GM15510 (cell line): Measurements from ENCODE around the gene PREB.

ENCODE experiments used
- POLR2A ChIP-seq: IDR thresholded peaks from 3 replicates; pipeline ENCODE4 v1.6.1; 2011; ENCODE audit warnings: borderline replicate concordance; ENCODE audit not compliant: insufficient read length; ENCODE audit errors: extremely low read depth

The PREB gene

DNA sequence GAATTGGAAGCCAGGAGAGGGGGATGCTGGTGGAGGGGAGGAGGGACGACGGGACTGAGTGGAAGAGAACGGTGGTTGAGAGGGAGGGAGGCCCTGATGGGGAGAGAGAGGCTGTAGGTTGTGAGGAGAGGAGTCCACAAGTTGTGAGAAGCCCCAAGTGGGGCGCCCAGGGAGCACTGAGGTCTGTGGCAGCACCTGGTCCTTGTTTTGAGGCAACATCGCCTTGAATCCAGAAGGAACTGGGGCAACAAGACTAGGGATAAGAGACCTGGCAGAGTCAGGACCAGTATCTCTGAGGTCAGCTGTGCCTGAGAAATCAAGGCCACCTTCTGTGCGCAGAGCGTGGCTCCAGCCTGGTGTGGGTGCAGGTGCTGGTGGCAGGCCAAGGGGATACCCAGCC, 3.7 kb upstream of the PREB start:
- no peak for TF ChIP-seq POLR2A

DNA sequence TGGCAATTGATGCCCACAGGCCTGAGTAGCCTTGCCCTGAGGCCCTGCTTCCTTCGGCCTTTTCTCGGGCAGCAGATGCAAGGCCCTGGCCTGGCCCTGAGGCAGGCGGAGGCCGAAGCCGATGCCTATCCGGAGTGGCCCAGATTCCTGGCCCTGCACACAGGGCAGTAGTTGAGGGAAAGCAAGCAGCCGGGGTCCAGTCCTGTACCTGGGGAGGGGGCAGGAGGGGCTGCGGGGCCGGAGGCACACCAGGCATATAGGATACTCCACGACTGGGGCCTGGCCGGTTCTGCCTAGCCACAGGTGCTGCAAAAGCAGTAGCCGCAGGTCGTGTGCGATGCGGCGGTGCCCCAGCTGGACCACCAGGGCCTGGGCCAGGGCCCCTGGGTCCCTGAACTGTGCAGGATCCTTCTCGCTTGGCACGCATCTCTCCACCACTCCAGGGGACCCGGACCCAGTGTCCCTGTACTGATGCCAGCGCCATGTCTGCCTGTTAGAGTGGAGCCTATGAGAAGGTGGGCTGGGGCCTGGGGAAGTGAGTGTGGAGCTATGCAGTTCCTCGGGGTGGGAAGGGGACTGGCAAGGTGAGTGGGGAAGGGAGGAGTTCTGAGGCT, 3.0 kb upstream of the PREB start:
- no peak for TF ChIP-seq POLR2A

DNA sequence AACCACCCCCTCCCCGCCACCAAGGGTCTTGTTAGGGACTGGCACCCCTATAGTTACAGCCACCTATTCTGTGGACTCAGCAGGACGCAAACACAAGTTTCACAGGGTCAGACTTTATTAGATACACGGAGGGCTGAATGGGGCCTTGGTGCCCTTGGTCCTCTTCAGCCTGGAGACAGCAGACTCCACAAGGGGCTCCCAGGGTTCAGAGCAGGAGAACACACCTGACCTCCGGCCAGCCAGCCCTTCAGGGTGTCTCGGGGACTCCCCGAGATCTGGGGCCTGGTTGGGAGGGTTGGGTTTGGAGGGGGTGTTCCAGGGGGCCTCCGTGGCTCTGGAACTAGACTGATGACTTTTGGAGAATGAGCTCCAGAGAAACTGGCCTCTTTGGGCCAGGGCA, 2.3 kb upstream of the PREB start:
- no peak for TF ChIP-seq POLR2A

DNA sequence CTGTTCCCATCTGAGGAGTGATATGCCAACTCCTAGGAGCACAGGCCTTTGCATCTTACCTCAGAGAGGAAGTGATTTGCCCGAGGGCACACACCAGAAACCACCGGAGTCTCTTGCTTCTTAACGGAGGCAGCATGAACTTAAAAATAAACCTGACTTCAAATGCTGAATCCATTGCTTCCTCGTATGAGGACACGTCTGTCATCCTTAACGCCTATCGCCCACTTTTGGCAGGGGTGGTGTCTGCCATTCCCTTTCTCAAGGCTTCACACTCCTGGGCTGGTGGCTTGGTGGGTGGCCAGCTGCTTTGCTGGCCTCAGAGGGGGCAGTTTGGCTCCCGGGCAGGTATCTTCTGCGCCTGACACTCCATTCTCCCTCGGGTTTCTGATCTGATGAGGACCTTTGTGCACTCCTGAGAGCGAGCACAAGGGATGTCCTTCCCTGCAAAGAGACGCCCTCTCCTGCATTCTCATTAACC, 1.1 kb upstream of the PREB start:
- no peak for TF ChIP-seq POLR2A

DNA sequence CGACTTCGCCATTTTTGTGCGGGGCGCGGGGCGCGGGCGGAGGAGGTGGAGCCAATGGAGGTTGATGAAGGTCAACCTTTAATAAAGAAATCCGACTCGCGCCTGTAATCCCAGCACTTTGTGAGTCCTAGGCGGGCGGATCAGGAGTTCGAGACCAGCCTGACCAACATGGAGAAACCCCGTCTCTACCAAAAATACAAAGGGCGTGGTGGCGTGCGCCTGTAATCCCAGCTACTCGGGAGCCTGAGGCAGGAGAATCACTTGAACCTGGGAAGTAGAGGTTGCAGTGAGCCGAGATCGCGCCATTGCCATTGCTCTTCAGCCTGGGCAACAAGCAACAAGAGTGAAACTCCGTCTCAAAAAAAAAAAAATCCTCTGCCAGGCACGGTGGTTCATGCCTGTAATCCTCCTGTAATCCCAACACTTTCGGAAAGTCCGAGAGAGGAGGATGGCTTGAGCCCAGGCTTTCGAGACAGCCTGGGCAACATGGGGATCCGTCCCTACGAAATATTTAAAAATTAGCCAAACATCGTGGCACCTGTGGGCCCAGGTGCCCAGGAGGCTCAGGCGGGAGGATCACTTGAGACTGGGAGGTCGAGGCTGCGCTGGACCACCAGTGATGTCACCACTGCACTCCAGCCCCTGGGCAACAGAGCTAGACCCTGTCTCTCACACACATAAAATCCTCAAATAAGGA, 493 bp upstream of the PREB start:
- no peak for TF ChIP-seq POLR2A

DNA sequence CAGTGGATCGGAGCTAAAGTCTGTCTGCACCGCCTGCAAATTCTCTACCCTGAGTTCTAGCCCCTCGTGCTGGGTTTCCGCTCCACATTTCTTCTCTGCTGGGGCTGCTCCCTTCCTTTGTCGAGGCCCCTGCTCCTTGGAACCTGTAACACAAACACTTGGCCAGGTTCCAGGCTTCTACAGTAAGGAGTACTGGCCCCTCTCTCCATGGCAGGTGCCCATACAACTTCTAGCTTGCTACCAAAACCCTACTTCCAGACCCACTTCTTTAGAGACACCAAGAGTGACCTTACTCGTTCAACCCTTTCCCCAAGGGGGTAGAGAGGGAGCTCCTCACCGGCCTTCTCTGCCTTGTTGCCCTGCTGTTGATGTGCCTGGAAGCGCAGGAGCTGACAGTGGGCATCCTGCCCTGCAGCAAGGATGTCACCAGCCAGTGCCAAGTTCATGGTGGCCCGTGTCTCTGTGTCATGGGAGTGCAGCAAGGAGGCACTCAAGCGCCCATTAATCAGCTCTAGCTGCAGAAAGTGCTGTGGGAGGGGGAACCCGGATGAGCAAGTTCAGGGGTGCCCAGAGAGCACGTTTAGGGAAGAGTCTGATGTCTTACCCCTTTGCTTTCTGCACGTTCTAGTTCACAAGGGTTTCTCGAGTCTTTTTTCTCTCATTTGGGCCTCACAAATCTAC, 1.1 kb downstream of the PREB start:
- no peak for TF ChIP-seq POLR2A

DNA sequence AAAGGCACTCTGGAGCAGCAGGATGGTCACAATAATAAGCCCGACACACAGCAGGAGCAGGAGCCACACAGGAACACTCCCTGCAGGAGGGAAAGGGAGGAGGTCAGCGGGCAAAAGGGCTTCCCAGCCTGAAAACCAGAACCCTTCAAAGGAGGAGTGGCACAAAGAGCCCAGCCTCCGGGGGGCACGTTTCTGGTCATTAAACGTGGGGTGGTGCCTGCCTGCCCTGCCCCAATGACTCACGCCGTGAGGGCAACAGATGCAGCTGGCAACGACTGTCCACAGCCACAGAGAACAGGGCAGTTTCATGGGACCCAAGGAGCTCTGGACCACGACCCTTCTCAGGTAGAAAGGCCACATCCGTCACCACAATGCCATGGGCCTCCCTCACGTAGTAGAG, 3.0 kb downstream of the PREB start:
- no peak for TF ChIP-seq POLR2A

DNA sequence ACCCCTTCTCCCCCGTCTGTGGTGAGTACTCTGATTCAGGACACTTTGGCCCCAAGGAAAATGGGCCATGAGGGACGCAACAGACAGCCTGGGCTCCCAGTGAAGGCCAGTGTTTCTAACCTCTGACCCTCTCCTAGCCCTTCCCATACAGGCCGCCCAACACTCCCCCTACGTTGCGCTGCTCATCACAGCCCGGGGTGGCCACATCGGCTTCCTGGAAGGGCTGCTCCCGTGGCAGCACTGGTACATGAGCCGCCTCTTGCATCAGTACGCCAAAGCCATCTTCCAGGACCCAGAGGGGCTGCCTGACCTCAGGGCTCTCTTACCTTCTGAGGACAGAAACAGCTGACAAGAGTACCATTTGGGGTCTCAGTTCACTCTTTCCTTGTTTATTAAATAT, 4.0 kb downstream of the PREB start:
- TF ChIP-seq POLR2A: no peak

DNA sequence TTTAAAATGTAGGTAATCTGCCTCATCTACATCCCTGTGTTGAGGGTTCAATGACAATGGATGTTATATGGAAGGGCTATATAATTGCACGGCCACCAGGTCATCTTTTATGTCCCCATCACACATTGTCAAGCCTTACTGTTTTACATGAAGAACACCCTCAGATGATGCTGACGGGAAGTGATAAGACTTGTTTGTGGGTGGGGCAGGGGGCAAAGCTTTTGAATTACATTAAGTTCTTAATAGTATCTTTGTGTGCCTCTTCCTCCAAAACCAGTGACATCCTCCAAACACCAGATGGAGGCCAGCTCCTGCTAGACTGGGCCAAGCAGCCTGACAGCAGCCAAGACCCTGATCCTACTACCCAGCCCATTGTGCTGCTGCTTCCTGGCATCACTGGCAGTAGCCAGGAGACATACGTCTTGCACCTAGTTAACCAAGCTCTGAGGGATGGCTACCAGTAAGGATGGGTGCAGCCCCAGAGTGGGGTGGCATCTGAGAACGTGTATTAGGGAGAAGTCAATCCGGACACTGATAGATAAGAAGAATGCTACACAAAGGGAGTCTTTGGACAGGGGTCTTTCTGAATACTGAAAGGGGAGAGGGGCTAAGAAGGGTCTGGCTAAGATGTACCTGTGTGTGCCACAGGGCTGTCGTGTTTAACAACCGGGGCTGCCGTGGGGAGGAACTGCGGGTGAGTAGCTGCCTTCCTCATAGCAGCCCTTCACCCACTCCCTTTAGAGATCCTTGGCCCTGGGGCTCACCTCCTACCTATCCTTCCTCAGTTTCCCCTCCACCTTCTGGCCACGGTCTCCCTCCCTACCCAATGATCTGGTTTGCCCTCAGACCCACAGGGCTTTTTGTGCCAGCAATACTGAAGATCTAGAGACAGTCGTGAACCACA, 5.5 kb downstream of the PREB start:
- TF ChIP-seq POLR2A: no peak

DNA sequence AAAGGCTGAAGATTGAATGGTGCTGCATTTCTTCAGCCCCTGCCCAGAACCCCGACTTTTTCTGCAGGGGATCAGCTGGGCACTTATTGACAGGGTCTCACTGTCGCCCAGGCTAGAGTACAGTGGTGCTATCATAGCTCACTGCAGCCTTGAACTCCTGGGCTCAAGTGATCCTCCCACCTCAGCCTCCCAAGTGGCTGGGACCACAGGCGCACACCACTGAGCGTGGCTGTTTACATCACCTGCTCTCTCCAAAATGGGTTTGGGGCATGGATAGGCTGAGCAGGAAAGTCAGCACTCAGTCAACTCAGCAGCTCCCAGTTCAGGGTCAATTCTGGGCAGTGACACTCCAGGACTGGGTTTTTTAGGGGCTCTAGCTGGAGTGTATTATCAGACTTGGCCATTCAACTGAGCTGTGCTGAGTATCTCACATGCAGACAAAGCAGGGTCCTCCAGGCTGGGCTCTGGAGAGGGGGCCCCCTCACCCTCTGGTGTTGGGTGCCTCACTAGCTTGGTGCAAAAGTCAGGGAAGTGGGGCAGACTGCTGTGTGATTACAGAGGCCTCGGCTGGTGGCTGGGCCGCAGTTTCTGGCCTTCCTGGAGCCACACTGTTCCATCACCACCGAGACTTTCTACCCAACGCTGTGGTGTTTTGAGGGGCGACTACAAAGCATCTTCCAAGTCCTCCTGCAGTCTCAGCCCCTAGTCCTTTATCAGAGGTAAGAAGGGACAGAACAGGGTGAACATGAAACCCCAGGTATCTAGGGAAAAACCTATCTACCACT, 6.4 kb downstream of the PREB start:
- no peak for TF ChIP-seq POLR2A

DNA sequence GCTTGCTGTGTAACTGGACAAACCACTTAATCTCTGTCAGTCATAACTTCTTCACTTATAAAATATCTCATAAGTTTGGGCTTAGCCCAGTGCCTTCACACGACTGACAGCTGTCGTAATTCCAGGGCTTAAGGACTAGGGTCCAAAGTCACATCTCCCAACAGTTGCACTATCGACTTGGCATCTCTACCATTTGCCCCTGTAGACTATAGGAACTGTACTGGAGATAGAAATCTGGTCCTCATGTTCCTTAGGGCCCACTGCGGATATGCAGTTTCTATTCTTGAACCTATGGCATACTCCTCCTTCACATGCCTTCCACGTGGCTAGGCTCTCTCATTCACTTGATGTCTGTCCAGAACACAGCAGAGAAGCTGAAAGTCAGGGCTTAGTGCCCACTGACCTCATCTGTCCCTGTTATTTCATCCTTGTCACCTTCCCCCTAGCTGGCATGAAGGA, 8.2 kb downstream of the PREB start:
- TF ChIP-seq POLR2A: no peak

DNA sequence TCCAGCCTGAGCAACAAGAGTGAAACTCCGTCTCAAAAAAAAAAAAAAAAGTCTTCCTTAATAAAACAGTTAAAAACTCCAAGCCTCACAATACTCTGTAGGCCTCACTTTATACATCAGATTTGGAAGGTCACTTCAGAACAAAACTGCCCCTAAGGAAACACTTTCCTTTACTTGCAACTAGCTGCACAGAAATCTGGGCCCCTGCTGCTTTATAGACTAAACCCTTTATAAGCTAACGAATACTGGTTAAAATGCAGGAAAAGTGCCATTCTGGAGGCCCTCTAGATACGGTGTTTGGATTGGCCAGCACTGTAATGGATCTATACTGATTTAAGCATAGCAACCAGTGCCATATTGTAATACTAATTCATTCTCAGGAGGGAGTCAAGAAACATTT, 9.3 kb downstream of the PREB start:
- TF ChIP-seq POLR2A: no peak

DNA sequence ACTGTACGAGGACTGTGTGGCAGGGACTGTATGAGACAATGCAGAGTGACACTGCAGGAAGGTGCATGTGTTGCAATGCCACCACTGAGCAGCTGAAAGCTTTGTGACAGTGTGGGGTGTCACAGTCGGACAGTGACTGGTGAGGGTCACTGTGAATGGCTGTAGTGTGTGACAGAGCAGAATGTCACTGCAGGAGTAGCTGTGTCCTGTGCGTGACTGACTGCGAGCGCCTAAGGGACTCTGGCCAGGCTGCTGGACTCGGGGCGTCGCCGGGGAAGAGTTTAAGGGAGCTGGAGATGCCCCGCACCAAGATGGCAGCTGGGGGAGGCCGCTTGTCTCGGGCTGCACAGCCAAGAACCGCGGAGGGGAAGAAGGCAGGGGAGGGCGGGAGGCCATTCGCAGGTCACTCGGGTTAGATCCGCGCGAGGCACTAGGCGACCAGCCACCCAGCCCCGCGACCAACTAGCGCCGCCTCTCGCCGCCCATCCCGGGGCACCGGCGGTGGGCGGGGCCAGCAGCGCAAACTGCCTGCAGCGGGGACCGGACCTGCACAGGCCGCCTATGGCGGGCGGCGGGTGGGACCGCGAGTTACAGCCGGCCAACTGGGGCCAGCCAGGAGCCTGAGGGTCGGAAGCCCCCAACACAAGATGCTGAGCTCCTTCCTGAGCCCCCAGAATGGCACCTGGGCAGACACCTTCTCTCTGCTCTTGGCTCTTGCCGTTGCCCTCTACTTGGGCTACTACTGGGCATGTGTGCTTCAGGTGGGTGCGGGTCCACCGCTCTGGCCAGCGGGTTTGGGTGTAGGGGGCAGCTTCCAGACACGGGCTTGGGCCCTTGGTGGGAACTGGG, 10.9 kb downstream of the PREB start, which contains the start of gene ABHD1:
TSS of gene ABHD1 (plus strand) at position 514 of the 849 bp plus-strand sequence. CDS start at position 648, 134 bp downstream.
- TF ChIP-seq POLR2A: peak; percentile 29
